Heart left ventricle (tissue), 16 donors: ENCODE measurements around the gene ESYT2. TPM values are rescaled to one million over a fixed set of nuclear protein-coding genes. Genes with fewer than 3 reads are reported as not detected.
A peak's percentile ranks its signal among the peaks of the same experiment; 100 is the strongest.
"Not testable (repeated sequence)": the region's sequence is repeated elsewhere in the genome, so short reads cannot be mapped to it uniquely, and the experiment has no call there.

ENCODE experiments used
- ATAC-seq, 4 donors: fragments of 200-7000 bp; cut with Tn5 transposase; one replicate each; pipeline ENCODE4 v1.9.1; 2020 to 2022; ENCODE audit warnings: moderate library complexity in 4 of 4, mild to moderate bottlenecking in 3 of 4, moderate number of reproducible peaks in 1 of 4
- DNase-seq, 5 donors: peaks; one replicate each; pipeline ENCODE4 v3.0.0-alpha.2; 2020
- H3K27ac ChIP-seq, 12 donors: fragments of 200-600 bp; sonication (generic) in 4 of 12; one replicate each; pipeline versions ENCODE4 v1.5.0 to v1.8.0; 2016 to 2022; ENCODE audit warnings: mild to moderate bottlenecking in 2 of 12
- H3K27me3 ChIP-seq, 9 donors: fragments of 200-600 bp; sonication (generic) in 2 of 9; one replicate each; pipeline versions ENCODE4 v1.5.1 to v1.8.0; 2016 to 2022; ENCODE audit warnings: mild to moderate bottlenecking in 3 of 9
- H3K36me3 ChIP-seq, 9 donors: fragments of 200-600 bp; sonication (generic) in 2 of 9; one replicate each; pipeline versions ENCODE4 v1.5.0 to v1.8.0; 2018 to 2022; ENCODE audit warnings: mild to moderate bottlenecking in 2 of 9
- H3K4me1 ChIP-seq, 12 donors: fragments of 200-600 bp; sonication (generic) in 4 of 12; one replicate each; pipeline versions ENCODE4 v1.5.0 to v1.8.0; 2016 to 2022; ENCODE audit warnings: mild to moderate bottlenecking in 3 of 12
- H3K4me3 ChIP-seq, 12 donors: fragments of 200-600 bp; sonication (generic) in 4 of 12; one replicate each; pipeline versions ENCODE4 v1.5.0 to v1.8.0; 2017 to 2022; ENCODE audit warnings: mild to moderate bottlenecking in 9 of 12, moderate library complexity in 4 of 12
- H3K9me3 ChIP-seq, 12 donors: fragments of 200-600 bp; sonication (generic) in 4 of 12; one replicate each; pipeline versions ENCODE4 v1.5.0 to v1.8.0; 2016 to 2022; ENCODE audit warnings: mild to moderate bottlenecking in 1 of 12
- POLR2A ChIP-seq, 2 donors: fragments of 450-650 bp; IDR thresholded peaks; one replicate each; pipeline ENCODE4 v1.6.1; 2017; ENCODE audit warnings: antibody characterized with exemption in 2 of 2, mild to moderate bottlenecking in 2 of 2, moderate library complexity in 2 of 2
- WGBS, 4 donors: extraction: QIAGEN DNeasy Blood & Tissue Kit in 2 of 4; methylation state at CpG; one replicate each; pipeline versions ENCODE4 v1.1.5 to v1.1.7; 2013 to 2018; 5-methylcytosine and 5-hydroxymethylcytosine counted together
- intact Hi-C, 10 donors: fragments of 100-400 bp; cut with DNase I; formaldehyde crosslinking; loops; one replicate each; pipeline versions ENCODE4 v1.11.1 to v1.14.2; 2022
- polyA plus RNA-seq, 2 donors: library from polyadenylated mRNA; stranded (reverse); fragments of 200-250 nt; gene quantifications; one replicate each; pipeline ENCODE4 v1.2.3, GENCODE V29; 2013
- total RNA-seq, 9 donors: library from RNA; depleted of rRNA in 2 of 9; stranded (reverse); fragments of >200 nt in 2 of 9; fragmentation: NEBNext Ultra II Directional in 3 of 9; extraction: Animal tissue kit (Norgen Biotek cat#: 25700) in 3 of 9; gene quantifications; one replicate each; pipeline versions ENCODE4 v1.1.0 to v1.2.4, GENCODE V29; 2016 to 2023
- TF ChIP-seq, protein P1 (sequence below), 12 donors: fragments of 200-600 bp; sonication (generic) in 4 of 12; IDR thresholded peaks; one replicate each; pipeline versions ENCODE4 v1.5.0 to v1.8.0; 2018 to 2022; ENCODE audit warnings: antibody characterized with exemption in 12 of 12, mild to moderate bottlenecking in 5 of 12
- donor health status: ischemic (EF 13 %, LVEDD 7.1; RV severe dilation, severe dysfunction).
- donor health status: healthy with polysubstance abuse.
- donor health status: DM: no; HTN: yes; CAD: no.
- donor health status: DM: no; HTN: no; CAD: no.
- donor health status: ischemic (EF 25% LVEDD 6.9; RV normal size, moderate dysfunction).
- donor health status: ischemic (EF 25% LVEDD 5.7; RV mildly dilated, moderate dysfunction).
- donor health status: healthy.
- donor health status: DM: yes; HTN: yes; CAD: no.
- donor health status: ischemic (EF 35%, LVEDD 5.7; RV mildly dilated, moderate dysfunction).
- donor health status: nonischemic (EF 11% LVEDD 7.7; RV severe dilation, severe dysfunction).
- donor health status: DM: yes; HTN: yes; CAD: no.
- donor health status: PGD.
- donor health status: ischemic (EF 29% LVEDD 5.4; RV normal size, mild dysfunction).
- donor health status: nonischemic (EF 23%, LVEDD 6.1; RV moderate dilation, normal function).

The ESYT2 gene
- total and polyA plus RNA-seq, 11 donors: 16.2 to 91.8 (median 49.8) TPM

DNA sequence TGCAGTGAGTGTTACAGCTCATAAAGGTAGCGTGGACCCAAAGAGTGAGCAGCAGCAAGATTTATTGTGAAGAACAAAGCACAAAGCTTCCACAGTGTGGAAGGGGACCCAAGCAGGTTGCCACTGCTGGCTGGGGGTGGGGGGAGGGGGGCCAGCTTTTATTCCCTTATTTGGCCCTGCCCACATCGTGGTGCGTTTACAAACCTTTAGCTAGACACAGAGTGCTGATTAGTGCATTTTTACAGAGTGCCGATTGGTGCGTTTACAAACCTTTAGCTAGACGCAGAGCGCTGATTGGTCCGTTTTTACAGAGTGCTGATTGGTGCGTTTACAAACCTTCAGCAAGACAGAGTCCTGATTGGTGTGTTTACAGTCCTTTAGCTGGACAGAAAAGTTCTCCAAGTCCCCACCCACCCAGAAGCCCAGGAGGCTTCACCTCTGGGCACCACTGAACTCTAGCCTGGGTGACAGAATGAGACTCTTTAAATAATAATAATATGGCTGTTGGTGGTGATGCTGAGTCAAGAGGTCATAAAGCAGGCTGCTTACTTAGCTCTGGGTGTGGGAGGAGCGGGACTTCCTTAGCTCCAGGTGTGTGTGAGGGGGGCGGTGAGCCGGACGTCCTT is 33.8 kb upstream of the ESYT2 start:
- H3K36me3 ChIP-seq, H3K9me3 ChIP-seq, H3K27me3 ChIP-seq: not testable (repeated sequence)
- Histone ChIP-seq H3K4me3 (peak overlapping the region in 11 of 12 donors; percentile 27 to 59 (median 55)), H3K4me1 (peaks cover 6 to 54% (median 26%) of the 10 kb centered on the region in 12 donors), H3K27ac (peak overlapping the region; percentile 85 to 98 (median 92))
- ATAC-seq (peak in 2 of 4 donors; percentile 4 to 19), DNase-seq (peak in 3 of 5 donors; percentile 30 to 56 (median 41))
- 59 to 88% (median 61%) methylated on average over 10 to 13 of the region's 13 CpGs for whole genome bisulfite sequencing, 4 donors
- intact Hi-C loops: loop anchor here in 6 of 10 donors (5.0 to 10.0 kb wide), 4 partner anchors 36 to 158 kb away; partner anchors contain the start of genes ESYT2 (in 3 of the 6) and NCAPG2 (in 2 of the 6)
- peak in 1 of 2 donors; percentile 29 for TF ChIP-seq POLR2A (IDR thresholded peaks at IDR 0.05)

DNA sequence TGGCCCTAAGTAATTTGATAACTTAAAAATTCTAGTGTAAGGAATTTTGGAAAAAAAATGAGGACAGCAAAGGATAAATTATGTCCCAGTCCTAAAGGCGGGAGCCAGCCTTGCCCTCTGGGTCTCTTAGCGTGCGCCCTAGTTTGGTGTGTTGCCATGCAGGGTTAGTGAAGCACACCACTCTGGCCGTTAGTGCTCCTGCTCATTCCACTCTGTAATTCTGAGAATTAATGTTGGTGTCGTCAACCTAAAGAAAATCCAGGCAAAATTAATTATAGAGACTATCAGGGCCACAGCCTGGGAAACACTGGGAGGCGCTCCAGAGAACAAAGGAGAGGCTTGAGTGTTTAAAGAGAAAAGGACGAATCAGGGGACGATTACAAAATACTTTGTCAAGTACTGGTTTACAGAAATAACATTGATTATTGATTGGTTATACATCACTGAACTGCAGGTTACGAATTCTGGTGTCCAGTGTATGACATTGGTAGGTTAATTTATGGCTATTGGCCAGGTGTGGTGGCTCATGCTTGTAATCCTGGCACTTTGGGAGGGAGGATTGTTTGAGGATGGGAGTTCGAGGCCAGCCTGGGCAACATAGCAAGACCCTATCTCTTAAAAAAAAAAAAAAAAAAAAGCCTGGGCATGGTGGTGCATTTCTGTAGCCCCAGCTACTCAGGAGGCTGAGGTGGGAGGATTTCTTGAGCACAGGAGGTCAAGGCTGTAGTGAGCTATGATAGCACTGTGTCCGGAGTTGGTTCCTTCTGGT is 32.8 kb upstream of the ESYT2 start:
- intact Hi-C loops: loop anchor here in 6 of 10 donors (5.0 to 10.0 kb wide), 4 partner anchors 35 to 157 kb away; partner anchors contain the start of genes ESYT2 (in 3 of the 6) and NCAPG2 (in 2 of the 6)
- DNase-seq (no peak), ATAC-seq (no peak)
- no peak for TF ChIP-seq POLR2A (IDR thresholded peaks at IDR 0.05)
- TF ChIP-seq, protein P1, sequence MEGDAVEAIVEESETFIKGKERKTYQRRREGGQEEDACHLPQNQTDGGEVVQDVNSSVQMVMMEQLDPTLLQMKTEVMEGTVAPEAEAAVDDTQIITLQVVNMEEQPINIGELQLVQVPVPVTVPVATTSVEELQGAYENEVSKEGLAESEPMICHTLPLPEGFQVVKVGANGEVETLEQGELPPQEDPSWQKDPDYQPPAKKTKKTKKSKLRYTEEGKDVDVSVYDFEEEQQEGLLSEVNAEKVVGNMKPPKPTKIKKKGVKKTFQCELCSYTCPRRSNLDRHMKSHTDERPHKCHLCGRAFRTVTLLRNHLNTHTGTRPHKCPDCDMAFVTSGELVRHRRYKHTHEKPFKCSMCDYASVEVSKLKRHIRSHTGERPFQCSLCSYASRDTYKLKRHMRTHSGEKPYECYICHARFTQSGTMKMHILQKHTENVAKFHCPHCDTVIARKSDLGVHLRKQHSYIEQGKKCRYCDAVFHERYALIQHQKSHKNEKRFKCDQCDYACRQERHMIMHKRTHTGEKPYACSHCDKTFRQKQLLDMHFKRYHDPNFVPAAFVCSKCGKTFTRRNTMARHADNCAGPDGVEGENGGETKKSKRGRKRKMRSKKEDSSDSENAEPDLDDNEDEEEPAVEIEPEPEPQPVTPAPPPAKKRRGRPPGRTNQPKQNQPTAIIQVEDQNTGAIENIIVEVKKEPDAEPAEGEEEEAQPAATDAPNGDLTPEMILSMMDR (IDR thresholded peaks at IDR 0.05): no peak
- H3K4me1 ChIP-seq: peaks cover 16 to 56% (median 33%) of the 10 kb centered on the region in 12 donors
- H3K27me3 ChIP-seq: no peaks in the 10 kb centered on the region
- no peaks in the 10 kb centered on the region for H3K36me3 ChIP-seq
- WGBS, 4 donors: 88 to 90% (median 89%) methylated on average over 11 of the region's 11 CpGs
- no peak overlapping the region for H3K4me3 ChIP-seq
- no peaks in the 10 kb centered on the region for H3K9me3 ChIP-seq
- H3K27ac ChIP-seq: peak overlapping the region; percentile 47 to 98 (median 91)

DNA sequence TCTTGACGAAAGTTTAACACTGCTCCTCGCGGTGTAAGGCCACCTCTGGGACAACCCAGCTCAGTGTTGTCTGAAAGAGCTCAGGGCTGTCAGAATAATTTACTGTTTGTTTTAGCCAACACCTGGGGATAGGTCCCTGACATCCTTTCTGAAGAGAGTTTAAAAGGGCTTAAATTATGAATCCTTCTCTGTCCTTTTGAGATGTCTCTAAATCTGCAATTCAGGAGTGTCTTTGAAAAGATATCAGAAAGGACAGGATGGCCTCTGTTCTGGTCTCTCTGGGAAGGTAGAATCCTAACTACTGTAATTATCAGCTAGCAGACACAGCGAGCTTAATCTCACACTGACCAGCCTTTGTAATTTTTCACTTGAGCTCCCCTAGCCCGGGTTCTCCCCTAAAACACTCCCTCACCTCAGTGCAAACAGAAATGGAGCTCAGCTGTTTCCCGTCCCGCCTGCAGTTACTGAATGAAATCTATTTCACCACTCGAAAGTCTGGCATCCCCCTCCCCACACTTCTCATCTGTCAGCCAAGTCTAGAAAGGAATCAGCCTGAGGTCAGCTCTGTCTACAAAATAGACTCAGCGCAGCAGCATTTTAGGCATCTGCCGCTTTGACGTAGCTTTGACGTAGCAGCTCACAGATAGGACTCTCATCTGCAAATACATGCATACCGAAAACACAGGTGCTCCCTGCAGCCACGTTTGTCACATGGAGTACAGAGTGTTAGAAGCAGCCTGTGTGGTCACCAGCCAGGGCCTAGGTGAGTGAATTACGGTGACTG is 31.9 kb upstream of the ESYT2 start:
- intact Hi-C loops: loop anchor here in 6 of 10 donors (5.0 to 10.0 kb wide), 4 partner anchors 34 to 156 kb away; partner anchors contain the start of genes ESYT2 (in 3 of the 6) and NCAPG2 (in 2 of the 6)
- Histone ChIP-seq H3K27ac (peak overlapping the region in 11 of 12 donors; percentile 7 to 98 (median 64)), H3K36me3 (no peaks in the 10 kb centered on the region), H3K27me3 (no peaks in the 10 kb centered on the region), H3K9me3 (no peaks in the 10 kb centered on the region), H3K4me1 (peaks cover 17 to 56% (median 34%) of the 10 kb centered on the region in 12 donors), H3K4me3 (no peak overlapping the region)
- WGBS, 4 donors: 61 to 70% (median 67%) methylated on average over 15 of the region's 15 CpGs
- no peak for TF ChIP-seq POLR2A (IDR thresholded peaks at IDR 0.05)
- TF ChIP-seq, protein P1 (IDR thresholded peaks at IDR 0.05): no peak
- no peak for DNase-seq
- no peak for ATAC-seq

DNA sequence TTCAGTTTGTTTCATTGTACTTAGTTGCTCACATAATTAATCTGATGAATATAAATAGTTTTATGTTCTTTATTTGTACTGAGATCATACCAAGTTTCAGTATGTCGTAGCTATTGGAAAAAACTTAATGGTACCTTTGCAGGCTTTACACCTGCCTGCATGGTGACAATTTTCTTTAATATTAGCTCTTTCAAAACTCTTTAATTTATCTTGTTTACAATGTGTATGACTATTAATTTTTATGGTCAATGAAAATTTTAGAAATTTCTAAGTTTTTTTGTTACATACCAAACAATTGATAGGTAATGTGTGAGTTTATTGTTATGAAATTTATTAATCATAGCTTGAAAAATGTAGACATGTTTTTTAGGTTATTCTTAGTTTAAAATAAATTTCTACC is 31.1 kb upstream of the ESYT2 start:
- Histone ChIP-seq H3K27me3 (no peaks in the 10 kb centered on the region), H3K27ac (peak overlapping the region in 10 of 12 donors; percentile 7 to 98 (median 60)), H3K9me3 (no peaks in the 10 kb centered on the region), H3K4me1 (peaks cover 13 to 55% (median 33%) of the 10 kb centered on the region in 12 donors), H3K4me3 (no peak overlapping the region), H3K36me3 (no peaks in the 10 kb centered on the region)
- DNase-seq: no peak
- 75 to 89% (median 88%) methylated on average over 1 of the region's 1 CpG for WGBS, 4 donors
- ATAC-seq: no peak
- intact Hi-C loops: loop anchor here in 6 of 10 donors (5.0 to 10.0 kb wide), 4 partner anchors 33 to 156 kb away; partner anchors contain the start of genes ESYT2 (in 3 of the 6) and NCAPG2 (in 2 of the 6)
- TF ChIP-seq, protein P1 (IDR thresholded peaks at IDR 0.05): no peak
- TF ChIP-seq POLR2A (IDR thresholded peaks at IDR 0.05): no peak
